ENCODE data around the gene KCTD20. TPM values are rescaled to one million over a fixed set of nuclear protein-coding genes. Genes with fewer than 3 reads are reported as not detected.
A peak's percentile ranks its signal among the peaks of the same experiment; 100 is the strongest.

The KCTD20 gene
- polyA plus RNA-seq, 4 donors: 49.4 to 54.5 (median 51.9) TPM

GRCh38 chr6:36492092-36492491, 49.3 kb downstream of the KCTD20 start:
- DNase-seq (ENCODE audit: low read depth in 4 of 4, low spot score in 3 of 4): no peak

GRCh38 chr6:36492621-36493020, 49.8 kb downstream of the KCTD20 start:
- no peak for DNase-seq (ENCODE audit: low read depth in 4 of 4, low spot score in 3 of 4)

- DNase-seq (ENCODE audit: low read depth in 4 of 4, low spot score in 3 of 4): no peak
Observed at GRCh38 chr6:36493319-36493718, 50.5 kb downstream of the KCTD20 start.

- DNase-seq (ENCODE audit: low read depth in 4 of 4, low spot score in 3 of 4): no peak
Observed at GRCh38 chr6:36493859-36494258, 51.1 kb downstream of the KCTD20 start.

- no peak for DNase-seq (ENCODE audit: low read depth in 4 of 4, low spot score in 3 of 4)
Observed at GRCh38 chr6:36495086-36495485, 52.3 kb downstream of the KCTD20 start.

- DNase-seq (ENCODE audit: low read depth in 4 of 4, low spot score in 3 of 4): no peak
Observed at GRCh38 chr6:36499918-36500317, 57.1 kb downstream of the KCTD20 start.

GRCh38 chr6:36501686-36502085, 58.9 kb downstream of the KCTD20 start:
- no peak for DNase-seq (ENCODE audit: low read depth in 4 of 4, low spot score in 3 of 4)

GRCh38 chr6:36504181-36504580, 61.4 kb downstream of the KCTD20 start:
- no peak for DNase-seq (ENCODE audit: low read depth in 4 of 4, low spot score in 3 of 4)

GRCh38 chr6:36504982-36505381, 62.2 kb downstream of the KCTD20 start:
- no peak for DNase-seq (ENCODE audit: low read depth in 4 of 4, low spot score in 3 of 4)

- DNase-seq (ENCODE audit: low read depth in 4 of 4, low spot score in 3 of 4): no peak
Observed at GRCh38 chr6:36505744-36506534, 63.1 kb downstream of the KCTD20 start.

GRCh38 chr6:36506611-36507010, 63.8 kb downstream of the KCTD20 start:
- DNase-seq (ENCODE audit: low read depth in 4 of 4, low spot score in 3 of 4): peak in 2 of 4 donors; percentile 10 to 23

GRCh38 chr6:36508532-36508931, 65.7 kb downstream of the KCTD20 start:
- no peak for DNase-seq (ENCODE audit: low read depth in 4 of 4, low spot score in 3 of 4)

- no peak for DNase-seq (ENCODE audit: low read depth in 4 of 4, low spot score in 3 of 4)
Observed at GRCh38 chr6:36510365-36510764, 67.6 kb downstream of the KCTD20 start.

GRCh38 chr6:36514554-36515456, 72.0 kb downstream of the KCTD20 start:
- peak in 1 of 4 donors; percentile 5 for DNase-seq (ENCODE audit: low read depth in 4 of 4, low spot score in 3 of 4)

GRCh38 chr6:36515844-36516243, 73.0 kb downstream of the KCTD20 start:
- no peak for DNase-seq (ENCODE audit: low read depth in 4 of 4, low spot score in 3 of 4)

- DNase-seq (ENCODE audit: low read depth in 4 of 4, low spot score in 3 of 4): no peak
Observed at GRCh38 chr6:36516559-36516958, 73.8 kb downstream of the KCTD20 start.

GRCh38 chr6:36516988-36517387, 74.2 kb downstream of the KCTD20 start:
- DNase-seq (ENCODE audit: low read depth in 4 of 4, low spot score in 3 of 4): no peak

- no peak for DNase-seq (ENCODE audit: low read depth in 4 of 4, low spot score in 3 of 4)
Observed at GRCh38 chr6:36517408-36517807, 74.6 kb downstream of the KCTD20 start.

GRCh38 chr6:36519352-36519751, 76.6 kb downstream of the KCTD20 start:
- no peak for DNase-seq (ENCODE audit: low read depth in 4 of 4, low spot score in 3 of 4)

- no peak for DNase-seq (ENCODE audit: low read depth in 4 of 4, low spot score in 3 of 4)
Observed at GRCh38 chr6:36523451-36523850, 80.7 kb downstream of the KCTD20 start.

- DNase-seq (ENCODE audit: low read depth in 4 of 4, low spot score in 3 of 4): no peak
Observed at GRCh38 chr6:36523936-36524499, 81.2 kb downstream of the KCTD20 start.
